Trophoblast cell (in vitro differentiated cells and primary cell): ENCODE measurements around the gene RPL37A.
A peak's percentile ranks its signal among the peaks of the same experiment; 100 is the strongest.
"Not testable (repeated sequence)": the region's sequence is repeated elsewhere in the genome, so short reads cannot be mapped to it uniquely, and the experiment has no call there.

Experiments used
- DNase-seq, 2 donors: peaks; one replicate each; pipeline ENCODE4 v3.0.0-alpha.2; 2016
- H2AFZ ChIP-seq: 2 replicates; pipeline ENCODE4 v1.6.1; 2013; ENCODE audit warnings: low read length, moderate library complexity, mild to moderate bottlenecking; ENCODE audit not compliant: insufficient read depth, poor library complexity
- H2AK5ac ChIP-seq: 2 replicates; pipeline ENCODE4 v1.6.1; 2013; ENCODE audit warnings: mild to moderate bottlenecking, low read length
- H2BK120ac ChIP-seq: 2 replicates; pipeline ENCODE4 v1.6.1; 2013; ENCODE audit warnings: low read length, mild to moderate bottlenecking, moderate library complexity; ENCODE audit not compliant: insufficient read depth, poor library complexity
- H2BK12ac ChIP-seq: 2 replicates; pipeline ENCODE4 v1.6.1; 2013; ENCODE audit warnings: mild to moderate bottlenecking, low read length, moderate library complexity
- H2BK5ac ChIP-seq: 2 replicates; pipeline ENCODE4 v1.6.1; 2013; ENCODE audit warnings: low read length, low read depth, moderate library complexity, mild to moderate bottlenecking; ENCODE audit not compliant: poor library complexity
- H3K14ac ChIP-seq: 2 replicates; pipeline ENCODE4 v1.6.1; 2013; ENCODE audit warnings: mild to moderate bottlenecking, low read length
- H3K18ac ChIP-seq: 2 replicates; pipeline ENCODE4 v1.6.1; 2013; ENCODE audit warnings: mild to moderate bottlenecking, low read length
- H3K23ac ChIP-seq: 2 replicates; pipeline ENCODE4 v1.6.1; 2013; ENCODE audit warnings: low read length
- H3K27ac ChIP-seq: 2 replicates; pipeline ENCODE4 v1.5.1; 2013; ENCODE audit warnings: low read depth, mild to moderate bottlenecking, inconsistent platforms, low read length, moderate library complexity
- H3K27me3 ChIP-seq: 2 replicates; pipeline ENCODE4 v1.6.1; 2013; ENCODE audit warnings: inconsistent platforms, mild to moderate bottlenecking, low read length, moderate library complexity; ENCODE audit not compliant: insufficient read depth
- H3K36me3 ChIP-seq, 2 experiments: 1 replicate in 1 of 2; 2 replicates in 1 of 2; pipeline ENCODE4 v1.6.1; 2013; ENCODE audit warnings: low read length in 2 of 2, mild to moderate bottlenecking in 2 of 2, moderate library complexity in 1 of 2; ENCODE audit not compliant: insufficient read depth in 2 of 2, control insufficient read depth in 1 of 2
- H3K4ac ChIP-seq: 2 replicates; pipeline ENCODE4 v1.6.1; 2013; ENCODE audit warnings: low read depth, mild to moderate bottlenecking, low read length, moderate library complexity
- H3K4me1 ChIP-seq, 2 experiments: 1 replicate in 1 of 2; 2 replicates in 1 of 2; pipeline ENCODE4 v1.6.1; 2013; ENCODE audit warnings: low read length in 2 of 2, mild to moderate bottlenecking in 2 of 2, moderate library complexity in 1 of 2; ENCODE audit not compliant: insufficient read depth in 2 of 2, control insufficient read depth in 1 of 2
- H3K4me2 ChIP-seq: 2 replicates; pipeline ENCODE4 v1.6.1; 2013; ENCODE audit warnings: inconsistent platforms, mild to moderate bottlenecking, low read length, moderate library complexity
- H3K4me3 ChIP-seq: 2 replicates; pipeline ENCODE4 v1.5.1; 2013; ENCODE audit warnings: mild to moderate bottlenecking, low read depth, low read length, inconsistent platforms
- H3K79me1 ChIP-seq: one replicate; pipeline ENCODE4 v1.6.1; 2013; ENCODE audit warnings: low read length
- H3K79me2 ChIP-seq: 2 replicates; pipeline ENCODE4 v1.6.1; 2013; ENCODE audit warnings: low read length, mild to moderate bottlenecking; ENCODE audit not compliant: control insufficient read depth, insufficient read depth, poor library complexity
- H3K9ac ChIP-seq: 2 replicates; pipeline ENCODE4 v1.6.1; 2013; ENCODE audit warnings: mild to moderate bottlenecking, low read length
- H3K9me3 ChIP-seq: 2 replicates; pipeline ENCODE4 v1.6.1; 2013; ENCODE audit warnings: low read depth, mild to moderate bottlenecking, control low read depth, inconsistent platforms, low read length; ENCODE audit not compliant: insufficient read depth
- H4K12ac ChIP-seq: 2 replicates; pipeline ENCODE4 v1.6.1; 2013; ENCODE audit warnings: low read depth, mild to moderate bottlenecking, low read length, moderate library complexity
- H4K8ac ChIP-seq: 2 replicates; pipeline ENCODE4 v1.6.1; 2013; ENCODE audit warnings: low read depth, mild to moderate bottlenecking, low read length, moderate library complexity
- H4K91ac ChIP-seq: one replicate; pipeline ENCODE4 v1.6.1; 2013; ENCODE audit warnings: low read depth, mild to moderate bottlenecking, low read length, moderate library complexity
- WGBS: extraction: QIAGEN DNeasy Blood & Tissue Kit; methylation state at CpG from one replicate; pipeline ENCODE4 v1.1.7; 2013; ENCODE audit warnings: missing lambda C conversion rate; ENCODE audit not compliant: insufficient read length, insufficient coverage; ENCODE audit errors: extremely low coverage; 5-methylcytosine and 5-hydroxymethylcytosine counted together

RPL37A gene

GRCh38 chr2:216518566-216519119 lies 20.0 kb downstream of the RPL37A start:
- H3K4ac ChIP-seq, H3K9me3 ChIP-seq, H4K91ac ChIP-seq, DNase-seq, H3K18ac ChIP-seq, H3K27ac ChIP-seq, H3K36me3 ChIP-seq, H3K4me2 ChIP-seq, H3K14ac ChIP-seq, H2AK5ac ChIP-seq, H4K8ac ChIP-seq, H4K12ac ChIP-seq, H3K4me1 ChIP-seq, H3K4me3 ChIP-seq, H3K27me3 ChIP-seq, H3K79me1 ChIP-seq, H3K9ac ChIP-seq, H3K79me2 ChIP-seq, H3K23ac ChIP-seq, H2BK5ac ChIP-seq, H2BK12ac ChIP-seq, H2BK120ac ChIP-seq, H2AFZ ChIP-seq: not testable (repeated sequence)
- WGBS: no CpG with 5 or more reads among the region's 9 CpGs

GRCh38 chr2:216519154-216519762 lies 20.6 kb downstream of the RPL37A start:
- no peak overlapping the region for H3K23ac ChIP-seq
- peaks cover 0 to 7% of the 10 kb centered on the region in 2 experiments for H3K36me3 ChIP-seq
- no peaks in the 10 kb centered on the region for H3K9me3 ChIP-seq
- no peaks in the 10 kb centered on the region for H3K79me2 ChIP-seq
- H4K12ac ChIP-seq: no peak overlapping the region
- H3K27ac ChIP-seq: no peak overlapping the region
- no peak overlapping the region for H2BK12ac ChIP-seq
- no peaks in the 10 kb centered on the region for H3K79me1 ChIP-seq
- H4K91ac ChIP-seq: no peak overlapping the region
- WGBS: no CpG with 5 or more reads among the region's 3 CpGs
- no peak overlapping the region for H3K4ac ChIP-seq
- no peak overlapping the region for H2BK5ac ChIP-seq
- H3K14ac ChIP-seq: no peak overlapping the region
- peak; percentile 55 to 88 for DNase-seq
- H3K4me1 ChIP-seq: peaks cover 0 to 8% of the 10 kb centered on the region in 2 experiments
- H2AFZ ChIP-seq: no peak overlapping the region
- H2AK5ac ChIP-seq: no peak overlapping the region
- H2BK120ac ChIP-seq: no peak overlapping the region
- H3K27me3 ChIP-seq: no peaks in the 10 kb centered on the region
- no peak overlapping the region for H4K8ac ChIP-seq
- H3K18ac ChIP-seq: no peak overlapping the region
- no peak overlapping the region for H3K4me3 ChIP-seq
- H3K4me2 ChIP-seq: no peak overlapping the region
- H3K9ac ChIP-seq: no peak overlapping the region

- no peak for DNase-seq
- Histone ChIP-seq H2BK12ac (no peak overlapping the region), H3K14ac (no peak overlapping the region), H3K23ac (no peak overlapping the region), H3K4me3 (no peak overlapping the region), H4K91ac (no peak overlapping the region), H3K4ac (no peak overlapping the region), H3K4me1 (peaks cover 0 to 8% of the 10 kb centered on the region in 2 experiments), H2BK5ac (no peak overlapping the region), H3K79me2 (no peaks in the 10 kb centered on the region), H3K27ac (no peak overlapping the region), H2AFZ (no peak overlapping the region), H3K4me2 (no peak overlapping the region), H3K27me3 (no peaks in the 10 kb centered on the region), H3K18ac (no peak overlapping the region), H4K8ac (no peak overlapping the region), H2AK5ac (no peak overlapping the region), H3K79me1 (no peaks in the 10 kb centered on the region), H3K36me3 (peaks cover 0 to 7% of the 10 kb centered on the region in 2 experiments), H4K12ac (no peak overlapping the region), H3K9me3 (no peaks in the 10 kb centered on the region), H3K9ac (no peak overlapping the region), H2BK120ac (no peak overlapping the region)
- no CpG with 5 or more reads among the region's 4 CpGs for WGBS
Measured at GRCh38 chr2:216520112-216520511, 21.5 kb downstream of the RPL37A start.

- Histone ChIP-seq H3K4ac (no peak overlapping the region), H3K9ac (no peak overlapping the region), H3K27me3 (no peaks in the 10 kb centered on the region), H2AFZ (no peak overlapping the region), H3K9me3 (no peaks in the 10 kb centered on the region), H3K79me1 (no peaks in the 10 kb centered on the region), H3K79me2 (no peaks in the 10 kb centered on the region), H2BK5ac (no peak overlapping the region), H3K23ac (no peak overlapping the region), H4K8ac (no peak overlapping the region), H3K4me1 (peaks cover 0 to 8% of the 10 kb centered on the region in 2 experiments), H3K36me3 (peaks cover 0 to 7% of the 10 kb centered on the region in 2 experiments), H2BK12ac (no peak overlapping the region), H4K12ac (no peak overlapping the region), H3K4me2 (no peak overlapping the region), H3K14ac (no peak overlapping the region), H4K91ac (no peak overlapping the region), H2BK120ac (no peak overlapping the region), H3K4me3 (no peak overlapping the region), H3K27ac (no peak overlapping the region), H3K18ac (no peak overlapping the region), H2AK5ac (no peak overlapping the region)
- no peak for DNase-seq
- WGBS: no CpG with 5 or more reads among the region's 1 CpG
Measured at GRCh38 chr2:216522892-216523502, 24.4 kb downstream of the RPL37A start.
